MCF 10A (cell line): Measurements from ENCODE around the gene AK5. TPM values are rescaled to one million over a fixed set of nuclear protein-coding genes. Genes with fewer than 3 reads are reported as not detected.
"Not testable (repeated sequence)": the region's sequence is repeated elsewhere in the genome, so short reads cannot be mapped to it uniquely, and the experiment has no call there.

Experiments used
- BruUV-seq: library from RNA; stranded (reverse); fragments of 400-500 nt; replicated peaks from 2 replicates; lab custom pipeline; 2021; lab: Mats Ljungman, UMichigan
- CTCF ChIA-PET: fragments of 300-600 bp; sonication (Branson Sonifier 250); formaldehyde crosslinking; extraction: SDS; loops from one replicate; lab custom pipeline; 2021; ENCODE audit warnings: antibody characterized with exemption, inconsistent platforms; lab: Yijun Ruan, JAX
- POLR2A ChIA-PET: fragments of 300-600, 350-650 bp; sonication (Branson Sonifier 250); formaldehyde crosslinking; extraction: SDS; loops from one replicate; lab custom pipeline; 2020; ENCODE audit warnings: antibody characterized with exemption, inconsistent platforms; lab: Yijun Ruan, JAX
- DNase-seq: peaks from one replicate; pipeline ENCODE4 v3.0.0-alpha.2; 2018; ENCODE audit not compliant: unreplicated experiment
- H3K27ac Mint-ChIP-seq: one replicate; pipeline ENCODE4 v1.8.0; 2022; ENCODE audit warnings: mild to moderate bottlenecking, low read depth, mixed read lengths; ENCODE audit not compliant: unreplicated experiment
- H3K27me3 Mint-ChIP-seq: one replicate; pipeline ENCODE4 v1.8.0; 2022; ENCODE audit warnings: mixed read lengths; ENCODE audit not compliant: insufficient read depth, unreplicated experiment
- H3K36me3 Mint-ChIP-seq: one replicate; pipeline ENCODE4 v1.8.0; 2022; ENCODE audit warnings: mild to moderate bottlenecking, moderate library complexity, mixed read lengths; ENCODE audit not compliant: insufficient read depth, unreplicated experiment
- H3K4me1 Mint-ChIP-seq: one replicate; pipeline ENCODE4 v1.8.0; 2022; ENCODE audit warnings: mixed read lengths; ENCODE audit not compliant: insufficient read depth, unreplicated experiment
- H3K4me3 Mint-ChIP-seq: one replicate; pipeline ENCODE4 v1.8.0; 2022; ENCODE audit warnings: mild to moderate bottlenecking, moderate library complexity, mixed read lengths; ENCODE audit not compliant: unreplicated experiment
- H3K9me3 Mint-ChIP-seq: one replicate; pipeline ENCODE4 v1.8.0; 2022; ENCODE audit warnings: mixed read lengths; ENCODE audit not compliant: unreplicated experiment
- CTCF ChIP-seq: fragments of 200-600 bp; IDR thresholded peaks from one replicate; pipeline ENCODE4 v1.8.0; 2022; ENCODE audit warnings: antibody characterized with exemption, mild to moderate bottlenecking; ENCODE audit not compliant: unreplicated experiment
- intact Hi-C: fragments of 100-400 bp; cut with micrococcal nuclease; formaldehyde crosslinking; loops from 2 replicates; pipeline ENCODE4 v1.14.1; 2022
- total RNA-seq: library from RNA; stranded (reverse); gene quantifications from 2 replicates; pipeline ENCODE4 v1.2.3, GENCODE V29; 2022

Gene AK5
- total RNA-seq, 1 experiment from 2014 or later, result not detected

- ChIA-PET POLR2A (no interaction called here), CTCF (interaction anchor here (0.8 kb wide), 1 partner anchor 979 kb away, joined by 3 read pairs; no protein-coding TSS in a partner anchor)
- no peak overlapping the region for H3K27ac Mint-ChIP-seq
- no peaks in the 10 kb centered on the region for H3K36me3 Mint-ChIP-seq
- H3K27me3 Mint-ChIP-seq, result peaks cover 16% of the 10 kb centered on the region
- DNase-seq, result no peak
- no peaks in the 10 kb centered on the region for H3K4me1 Mint-ChIP-seq
- intact Hi-C loops, result loop anchor here (10.0 kb wide), 1 partner anchor 224 kb away; no protein-coding TSS in a partner anchor
- no TSS peak for BruUV-seq
- no peaks in the 10 kb centered on the region for H3K9me3 Mint-ChIP-seq
- TF ChIP-seq CTCF, result no peak
- no peak overlapping the region for H3K4me3 Mint-ChIP-seq
Observed at GRCh38 chr1:77310924-77311323, 29.1 kb downstream of the AK5 start.

- H3K4me1 Mint-ChIP-seq, H3K27ac Mint-ChIP-seq, H3K27me3 Mint-ChIP-seq, H3K9me3 Mint-ChIP-seq, POLR2A ChIA-PET, H3K36me3 Mint-ChIP-seq, BruUV-seq, H3K4me3 Mint-ChIP-seq: not testable (repeated sequence)
- CTCF ChIA-PET, result interaction anchor here (0.7 to 1.3 kb wide), 2 partner anchors 10 to 149 kb away, joined by 5 to 6 read pairs; no protein-coding TSS in a partner anchor
- DNase-seq, result peak; percentile 4
- intact Hi-C loops, result loop anchor here (10.0 kb wide), 1 partner anchor 222 kb away; no protein-coding TSS in a partner anchor
Observed at GRCh38 chr1:77312364-77312763, 30.5 kb downstream of the AK5 start.

- ChIA-PET CTCF (interaction anchor here (0.7 to 1.3 kb wide), 2 partner anchors 9 to 142 kb away, joined by 3 to 6 read pairs; no protein-coding TSS in a partner anchor), POLR2A (interaction anchor here (0.7 to 1.0 kb wide), 2 partner anchors 94 to 276 kb away, joined by 3 to 4 read pairs; partner anchors contain the start of gene PIGK)
- TF ChIP-seq CTCF, result peak; percentile 25
- intact Hi-C loops, result loop anchor here (10.0 kb wide), 1 partner anchor 221 kb away; no protein-coding TSS in a partner anchor
- BruUV-seq, result no TSS peak
- H3K27ac Mint-ChIP-seq, result no peak overlapping the region
- no peaks in the 10 kb centered on the region for H3K36me3 Mint-ChIP-seq
- no peaks in the 10 kb centered on the region for H3K9me3 Mint-ChIP-seq
- no peaks in the 10 kb centered on the region for H3K4me1 Mint-ChIP-seq
- peak; percentile 38 for DNase-seq
- H3K27me3 Mint-ChIP-seq, result no peaks in the 10 kb centered on the region
- no peak overlapping the region for H3K4me3 Mint-ChIP-seq
Observed at GRCh38 chr1:77313491-77313890, 31.7 kb downstream of the AK5 start.

- H3K27me3 Mint-ChIP-seq, result no peaks in the 10 kb centered on the region
- no peaks in the 10 kb centered on the region for H3K4me1 Mint-ChIP-seq
- no TSS peak for BruUV-seq
- no peak for DNase-seq
- POLR2A ChIA-PET, result no interaction called here
- TF ChIP-seq CTCF, result no peak
- H3K4me3 Mint-ChIP-seq, result no peak overlapping the region
- H3K27ac Mint-ChIP-seq, result no peak overlapping the region
- intact Hi-C loops, result loop anchor here (10.0 kb wide), 1 partner anchor 219 kb away; no protein-coding TSS in a partner anchor
- H3K9me3 Mint-ChIP-seq, result no peaks in the 10 kb centered on the region
- no peaks in the 10 kb centered on the region for H3K36me3 Mint-ChIP-seq
- CTCF ChIA-PET, result no interaction called here
Observed at GRCh38 chr1:77316006-77316405, 34.2 kb downstream of the AK5 start.
